A549 (cell line): ENCODE data around the gene TPRG1L.

ENCODE experiments used
- CTCF ChIP-seq: fragments of >200 bp; sonication (Bioruptor Twin); formaldehyde crosslinking; IDR thresholded peaks from 3 replicates; pipeline ENCODE4 v1.5.1; 2016
- ESRRA ChIP-seq: fragments of 150-350 bp; IDR thresholded peaks from 2 replicates; pipeline ENCODE4 v1.6.1; 2014; ENCODE audit warnings: mild to moderate bottlenecking, low read length, borderline replicate concordance
- FOSL2 ChIP-seq, 2 experiments: fragments of 450-650 bp in 1 of 2; fragments of >200 bp in 1 of 2; sonication (Bioruptor Twin) in 1 of 2; formaldehyde crosslinking; IDR thresholded peaks; 2 replicates each; pipeline versions ENCODE4 v1.5.0 to v1.6.1; 2016 to 2020; ENCODE audit warnings: mild to moderate bottlenecking in 1 of 2, moderate library complexity in 1 of 2

- TF ChIP-seq ESRRA (no peak), FOSL2 (IDR thresholded peaks at IDR 0.05) (no peak), FOSL2 (CRISPR knock-in tag; IDR thresholded peaks at IDR 0.05) (no peak), CTCF (no peak)
These were observed 17.1 kb upstream of the TPRG1L start for GRCh38 chr1:3607703-3608065.
